OCI-LY1 (cell line): ENCODE measurements around the gene ZFAND4.

Source experiments
- EZH2 ChIP-seq: fragments of 200-600 bp; sonication (generic), shearing (Covaris generic); IDR thresholded peaks from 2 replicates; pipeline ENCODE4 v1.8.0; 2017; ENCODE audit warnings: borderline replicate concordance, mixed run types, mild to moderate bottlenecking, antibody characterized with exemption, low read length, moderate library complexity, mixed read lengths
- TF ChIP-seq, protein P1 (sequence below): fragments of 200-600 bp; sonication (generic), shearing (Covaris generic); IDR thresholded peaks from 2 replicates; pipeline ENCODE4 v1.5.1; 2017; ENCODE audit warnings: mild to moderate bottlenecking, antibody characterized with exemption, low read length, moderate library complexity, mixed read lengths

DNA sequence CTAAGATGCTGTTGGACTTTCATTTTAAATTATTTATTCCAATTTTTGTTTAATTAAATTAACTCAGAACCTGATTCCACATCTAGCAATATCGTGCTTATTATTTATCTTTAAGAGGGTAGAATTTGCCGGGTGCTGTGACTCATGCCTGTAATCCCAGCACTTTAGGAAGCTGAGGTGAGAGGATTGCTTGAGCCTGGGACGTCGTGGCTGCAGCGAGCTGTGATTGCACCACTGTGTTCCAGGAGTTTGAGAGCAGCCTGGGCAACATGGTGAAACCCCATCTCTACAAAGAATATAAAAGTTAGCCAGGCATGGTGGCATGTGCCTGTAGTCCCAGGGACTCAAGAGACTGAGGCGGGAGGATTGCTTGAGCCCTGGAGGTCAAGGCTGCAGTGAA, 47.8 kb downstream of the ZFAND4 start:
- TF ChIP-seq, protein P1, sequence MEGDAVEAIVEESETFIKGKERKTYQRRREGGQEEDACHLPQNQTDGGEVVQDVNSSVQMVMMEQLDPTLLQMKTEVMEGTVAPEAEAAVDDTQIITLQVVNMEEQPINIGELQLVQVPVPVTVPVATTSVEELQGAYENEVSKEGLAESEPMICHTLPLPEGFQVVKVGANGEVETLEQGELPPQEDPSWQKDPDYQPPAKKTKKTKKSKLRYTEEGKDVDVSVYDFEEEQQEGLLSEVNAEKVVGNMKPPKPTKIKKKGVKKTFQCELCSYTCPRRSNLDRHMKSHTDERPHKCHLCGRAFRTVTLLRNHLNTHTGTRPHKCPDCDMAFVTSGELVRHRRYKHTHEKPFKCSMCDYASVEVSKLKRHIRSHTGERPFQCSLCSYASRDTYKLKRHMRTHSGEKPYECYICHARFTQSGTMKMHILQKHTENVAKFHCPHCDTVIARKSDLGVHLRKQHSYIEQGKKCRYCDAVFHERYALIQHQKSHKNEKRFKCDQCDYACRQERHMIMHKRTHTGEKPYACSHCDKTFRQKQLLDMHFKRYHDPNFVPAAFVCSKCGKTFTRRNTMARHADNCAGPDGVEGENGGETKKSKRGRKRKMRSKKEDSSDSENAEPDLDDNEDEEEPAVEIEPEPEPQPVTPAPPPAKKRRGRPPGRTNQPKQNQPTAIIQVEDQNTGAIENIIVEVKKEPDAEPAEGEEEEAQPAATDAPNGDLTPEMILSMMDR, result no peak
- TF ChIP-seq EZH2, result no peak
